GM19328 (cell line): ENCODE results near the gene KAZN.

Experiments used
- ATAC-seq: cut with Tn5 transposase; IDR thresholded peaks from one replicate; pipeline ENCODE4 v1.9.1; 2021; ENCODE audit warnings: mild to moderate bottlenecking, moderate library complexity; ENCODE audit not compliant: unreplicated experiment

Gene KAZN

DNA sequence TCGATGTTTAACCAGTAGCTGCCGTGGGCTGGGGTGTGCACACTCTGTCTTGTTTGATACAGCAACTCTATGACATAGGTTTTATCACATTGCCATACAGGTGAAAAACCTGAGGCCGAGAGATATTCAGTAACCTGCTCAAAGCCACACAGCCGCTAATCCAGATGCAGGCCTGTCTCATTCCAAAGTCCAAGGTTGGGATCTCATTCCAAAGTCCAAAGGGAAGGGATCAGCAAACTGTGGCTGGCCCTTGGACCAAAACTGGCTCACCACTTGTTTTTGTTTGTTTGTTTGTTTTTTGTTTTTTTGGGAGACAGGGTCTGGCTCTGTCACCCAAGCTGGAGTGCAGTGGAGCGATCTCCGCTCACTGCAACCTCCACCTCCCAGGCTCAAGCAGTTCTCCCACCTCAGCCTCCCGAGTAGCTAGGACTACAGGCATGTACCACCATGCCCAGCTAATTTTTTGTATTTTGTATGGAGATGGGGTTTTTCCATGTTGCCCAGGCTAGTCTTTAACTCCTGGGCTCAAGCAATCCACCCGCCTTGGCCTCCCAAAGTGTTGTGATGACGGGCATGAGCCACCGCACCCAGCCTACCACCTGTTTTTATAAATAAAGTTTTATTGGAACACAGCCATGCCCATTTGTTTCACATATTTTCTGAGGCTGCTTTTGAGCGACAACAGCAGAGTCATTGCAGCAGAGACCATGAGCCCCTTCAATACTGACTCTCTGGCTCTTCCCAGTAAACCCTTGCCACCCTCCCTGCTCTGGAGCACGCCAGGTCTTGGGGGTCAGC lies 391.6 kb downstream of the KAZN start:
- ATAC-seq: no peak

DNA sequence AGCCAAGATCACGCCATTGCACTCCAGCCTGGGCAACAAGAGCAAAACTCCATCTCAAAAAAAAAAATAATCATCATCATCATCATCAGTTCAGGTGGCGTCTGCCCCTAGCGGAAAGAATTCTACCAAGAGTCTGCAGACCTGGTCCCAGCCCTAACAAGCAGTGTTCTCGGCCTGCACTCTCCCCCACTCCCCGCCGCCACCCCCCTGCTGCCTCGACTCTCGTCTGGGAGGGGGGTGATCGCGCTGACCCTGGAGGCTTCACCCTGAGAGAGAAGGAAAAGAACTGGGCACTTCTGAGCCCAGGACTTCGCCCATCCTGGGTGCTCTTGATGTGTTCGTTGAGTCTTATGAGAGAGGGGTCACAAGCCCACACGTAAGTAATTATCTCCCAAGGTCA lies 394.9 kb downstream of the KAZN start:
- ATAC-seq: no peak

DNA sequence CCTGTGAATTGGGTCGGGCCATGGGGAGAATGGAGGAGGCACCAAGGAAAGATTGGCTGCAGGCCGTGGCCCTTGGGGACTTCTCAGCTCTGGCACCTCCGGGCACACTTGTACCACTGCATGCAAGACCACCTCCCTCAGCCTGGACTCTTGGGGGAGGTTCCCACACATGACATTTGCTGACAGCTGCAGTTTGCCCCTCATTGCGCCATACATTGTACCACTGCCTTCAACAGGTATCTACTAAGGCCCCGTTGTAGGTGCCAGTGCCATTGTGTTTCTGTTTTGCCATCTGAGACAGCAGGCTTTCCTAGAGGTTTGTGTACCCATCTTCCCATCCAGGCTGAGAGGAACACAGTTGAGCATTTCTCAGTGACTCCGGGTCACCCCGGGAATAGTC lies 395.7 kb downstream of the KAZN start:
- ATAC-seq: no peak

DNA sequence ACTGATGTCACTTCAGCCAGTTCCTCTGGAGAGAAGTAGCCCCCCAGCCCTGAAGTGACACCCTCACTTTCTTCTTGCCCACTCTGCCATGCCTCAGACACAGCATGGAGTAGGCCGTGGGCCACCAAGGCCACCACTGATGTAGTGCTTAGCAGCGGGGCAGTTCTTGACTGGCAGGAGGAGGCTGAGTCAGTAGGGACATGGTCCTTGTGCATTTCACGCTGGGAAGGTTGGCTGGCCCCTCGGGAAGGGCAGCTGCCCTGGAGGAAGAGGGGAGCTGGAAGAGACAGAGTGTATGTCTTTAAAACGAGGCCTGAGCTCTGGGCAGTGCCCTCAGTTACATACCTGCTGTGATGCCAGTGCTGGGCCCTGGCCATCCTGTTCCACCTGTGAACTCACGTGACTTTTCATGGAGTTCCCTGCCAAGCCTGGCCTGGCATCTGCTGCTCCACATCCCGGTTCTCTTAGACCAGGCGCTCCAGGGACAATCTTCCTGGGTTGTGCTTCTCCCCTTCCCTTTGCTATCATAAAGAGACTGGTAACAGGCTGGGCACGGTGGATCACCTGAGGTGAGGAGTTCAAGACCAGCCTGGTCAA lies 396.5 kb downstream of the KAZN start:
- ATAC-seq: no peak

DNA sequence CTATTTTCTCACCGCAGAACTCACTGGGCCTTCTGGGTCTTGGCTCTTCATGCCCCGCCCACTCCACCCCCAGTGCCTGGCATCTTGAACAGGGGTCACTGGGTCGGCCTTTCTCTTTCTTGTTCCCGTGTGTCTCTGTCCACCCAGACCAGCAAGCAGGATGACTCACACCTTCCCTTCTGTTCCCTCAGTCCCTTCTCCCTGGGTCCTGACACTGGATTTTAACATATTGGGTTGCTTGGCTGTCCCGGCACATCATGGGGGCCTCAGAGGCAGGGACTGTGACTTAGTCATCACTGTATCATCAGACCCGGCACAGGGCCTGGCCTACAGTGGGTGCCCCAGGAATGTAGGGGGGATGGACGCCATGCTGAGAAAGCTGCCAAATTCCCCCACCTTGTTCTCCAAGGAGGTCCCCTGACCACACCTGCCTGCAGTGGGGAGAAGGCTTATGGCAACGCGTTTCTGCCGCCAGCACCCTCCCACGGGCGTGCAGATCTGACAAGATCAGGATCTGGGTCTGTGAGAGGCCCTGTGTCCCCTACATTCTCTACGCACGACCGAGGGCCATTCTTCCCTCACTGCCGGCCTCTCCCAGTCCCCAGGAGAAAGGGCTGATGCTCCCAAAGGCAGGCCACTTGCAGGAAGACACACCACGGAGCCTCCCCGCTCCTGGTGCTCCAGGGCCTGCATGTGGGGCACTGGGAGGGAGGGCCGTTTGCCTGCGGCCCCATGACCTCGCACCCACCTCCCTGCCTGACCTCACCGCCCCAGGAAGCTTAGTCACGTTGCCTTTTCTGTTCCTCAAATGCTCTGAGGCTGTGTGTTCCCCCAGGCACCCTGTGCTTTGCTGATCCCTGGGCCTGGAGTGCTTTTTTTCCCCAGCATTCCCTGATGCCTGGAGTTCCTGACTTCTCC lies 397.9 kb downstream of the KAZN start:
- ATAC-seq: no peak

DNA sequence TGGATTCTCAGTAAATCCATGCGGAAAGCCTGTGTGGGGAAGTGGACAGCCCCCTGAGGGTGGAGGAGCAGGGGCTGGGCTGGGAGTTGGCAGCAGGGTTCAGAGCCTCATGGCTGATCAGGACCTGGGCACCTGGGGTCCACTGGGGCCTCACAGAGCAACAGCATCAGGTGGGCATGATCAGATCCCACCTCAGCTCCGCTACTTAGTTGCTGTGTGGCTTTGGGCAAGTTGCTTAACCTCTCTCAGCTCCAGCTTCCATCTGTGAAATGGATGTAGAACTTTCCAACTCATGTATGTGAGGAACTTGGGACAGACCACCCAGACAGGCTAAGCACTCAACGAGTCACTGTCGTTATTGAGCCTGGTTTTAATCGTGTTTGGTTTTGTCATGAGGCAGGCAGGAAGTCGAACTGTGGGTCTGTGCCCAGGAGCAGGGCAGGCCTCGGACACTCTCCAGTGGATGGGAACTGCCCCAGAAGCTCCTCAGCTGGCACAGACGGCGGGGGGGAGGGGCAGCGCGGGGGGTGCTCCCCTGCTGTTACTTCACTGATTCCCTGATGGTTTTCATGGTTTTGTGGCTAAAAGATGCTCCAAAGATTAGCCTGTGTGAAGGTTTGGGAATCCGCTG lies 399.3 kb downstream of the KAZN start:
- ATAC-seq: no peak

DNA sequence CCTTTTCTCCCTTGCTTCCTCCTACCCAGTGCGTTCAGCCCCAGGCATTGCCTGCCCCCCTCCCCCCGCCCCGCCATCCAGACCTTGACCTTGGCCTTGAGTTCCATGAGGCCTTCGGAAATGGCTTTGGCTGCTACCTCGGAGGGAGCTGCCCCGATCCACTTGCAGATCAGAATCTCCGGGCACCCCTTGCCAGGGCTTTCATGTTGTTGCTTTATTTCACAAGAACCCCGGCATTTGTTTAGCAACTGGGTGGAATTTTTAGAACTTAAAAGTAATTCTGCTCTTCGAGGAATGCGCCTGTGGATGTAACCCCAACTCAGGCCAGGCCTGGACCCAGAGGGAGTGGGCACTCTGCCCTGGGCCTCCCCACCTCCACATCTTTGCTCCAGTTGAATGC lies 401.0 kb downstream of the KAZN start:
- no peak for ATAC-seq

DNA sequence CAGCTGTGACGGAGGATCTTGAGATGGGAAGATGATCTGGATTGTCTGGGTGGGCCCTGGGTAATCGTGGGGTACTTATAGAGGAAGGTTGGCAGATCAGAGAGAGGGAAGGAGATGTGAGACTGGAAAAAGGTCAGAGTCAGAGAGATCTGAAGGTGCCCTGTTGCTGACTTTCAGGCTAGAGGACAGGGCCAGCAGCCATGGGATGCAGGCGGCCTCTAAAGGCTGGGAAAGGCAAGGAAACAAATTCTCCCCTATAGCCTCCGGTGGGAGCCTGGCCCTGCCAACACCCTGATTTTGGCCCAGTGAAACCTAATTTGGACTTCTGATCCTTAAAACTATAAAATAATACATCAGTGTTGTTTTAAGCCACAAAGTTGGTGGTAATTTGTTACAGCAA lies 401.5 kb downstream of the KAZN start:
- no peak for ATAC-seq

DNA sequence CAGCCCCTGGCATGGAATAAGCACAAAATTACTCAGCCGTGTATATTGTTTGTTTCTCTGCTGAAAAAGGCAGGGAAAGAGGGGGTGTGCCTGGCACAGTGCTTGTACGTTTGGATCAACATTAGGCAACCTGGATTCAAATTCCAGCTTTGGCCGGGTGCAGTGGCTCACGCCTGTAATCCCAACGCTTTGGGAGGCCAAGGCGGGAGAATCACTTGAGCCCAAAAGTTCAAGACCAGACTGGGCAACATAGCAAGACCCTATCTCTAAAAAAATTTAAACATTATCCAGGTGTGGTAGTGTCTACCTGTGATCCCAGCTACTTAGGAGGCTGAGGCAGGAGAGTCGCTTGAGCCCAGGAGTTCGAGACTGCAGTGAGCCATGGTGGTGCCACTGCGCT lies 402.2 kb downstream of the KAZN start:
- no peak for ATAC-seq

DNA sequence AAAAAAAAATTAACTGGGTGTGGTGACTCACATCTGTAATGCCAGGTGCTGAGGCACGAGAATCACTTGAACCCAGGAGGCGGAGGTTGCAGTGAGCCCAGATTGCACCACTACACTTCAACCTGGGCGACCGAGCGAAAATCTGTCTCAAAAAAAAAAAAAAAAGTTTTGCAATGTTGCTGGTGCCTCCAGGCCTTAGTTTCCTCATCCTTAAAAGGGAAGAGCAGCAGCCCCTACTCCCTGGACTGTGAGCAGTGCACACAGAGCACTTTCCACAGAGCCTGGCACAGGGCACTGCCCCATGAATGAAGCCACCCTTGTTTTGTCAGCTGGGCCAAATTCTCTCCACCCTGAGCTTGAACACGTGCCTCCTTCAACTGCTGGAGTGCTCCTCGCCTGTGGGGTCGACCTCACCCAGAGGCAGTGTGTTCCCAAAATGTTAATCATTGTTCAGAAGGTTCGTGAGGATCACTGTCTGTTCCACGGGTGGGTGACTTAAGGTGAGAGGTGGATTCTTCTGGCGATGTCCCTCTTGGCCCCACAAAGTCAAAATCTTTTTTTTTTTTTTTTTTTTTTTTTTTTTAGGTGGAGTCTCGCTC lies 402.9 kb downstream of the KAZN start:
- no peak for ATAC-seq

DNA sequence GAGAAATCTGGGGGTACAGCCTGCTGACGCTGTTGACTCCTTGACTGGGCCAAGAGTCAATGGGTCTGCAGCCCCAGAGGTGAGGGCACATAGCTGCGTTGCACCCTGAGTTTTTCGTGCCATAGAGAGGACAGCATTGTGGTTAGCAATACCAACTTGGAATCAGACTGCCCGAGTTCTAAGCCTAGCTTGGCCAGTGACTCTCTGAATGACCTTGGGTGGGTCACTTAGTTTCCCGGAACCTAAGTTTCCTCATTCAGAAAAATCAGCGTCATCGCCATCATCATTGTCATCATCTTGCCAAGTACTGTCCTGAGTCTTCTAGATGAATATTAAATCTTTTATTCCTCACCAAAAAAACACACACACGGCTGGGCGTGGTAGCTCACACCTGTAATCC lies 403.8 kb downstream of the KAZN start:
- ATAC-seq: no peak

DNA sequence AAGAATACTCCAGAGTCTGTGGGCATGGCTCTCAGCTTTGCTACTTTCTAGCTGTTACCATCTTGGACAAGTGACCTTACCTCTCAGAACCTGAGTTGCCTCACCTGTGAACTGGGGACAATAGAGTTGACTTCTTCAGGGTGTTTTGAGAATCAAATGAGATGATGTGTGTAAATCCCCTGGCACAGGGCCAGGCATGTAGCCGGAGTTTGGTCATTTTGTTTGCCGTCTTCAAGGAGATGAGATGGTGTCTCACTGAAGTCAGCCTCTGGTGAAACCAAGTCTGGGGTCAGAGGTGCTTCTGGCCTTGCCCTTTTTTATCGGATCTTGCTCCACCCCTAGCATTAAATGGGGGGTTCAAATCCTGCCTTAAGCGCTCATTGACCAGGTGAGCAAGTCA lies 405.9 kb downstream of the KAZN start:
- no peak for ATAC-seq

DNA sequence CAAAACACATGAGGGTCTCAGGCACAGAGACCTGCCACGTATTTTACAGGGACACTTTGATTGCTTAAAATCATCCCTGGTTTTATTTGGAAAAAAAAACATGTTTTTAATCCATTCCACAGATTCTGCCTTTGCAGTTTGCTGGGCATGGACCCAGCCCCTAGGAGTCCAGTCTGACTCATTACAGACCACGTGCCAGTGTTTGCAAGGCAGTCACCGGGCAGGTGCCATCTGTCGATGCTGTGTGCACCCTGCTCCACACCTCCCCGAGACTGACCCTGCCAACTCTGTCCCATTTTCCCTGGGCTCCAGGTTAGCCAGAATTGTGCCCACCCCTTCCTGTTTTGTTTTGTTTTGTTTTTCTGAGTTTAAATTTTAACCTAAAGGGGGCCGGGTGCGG lies 406.6 kb downstream of the KAZN start:
- ATAC-seq: no peak

DNA sequence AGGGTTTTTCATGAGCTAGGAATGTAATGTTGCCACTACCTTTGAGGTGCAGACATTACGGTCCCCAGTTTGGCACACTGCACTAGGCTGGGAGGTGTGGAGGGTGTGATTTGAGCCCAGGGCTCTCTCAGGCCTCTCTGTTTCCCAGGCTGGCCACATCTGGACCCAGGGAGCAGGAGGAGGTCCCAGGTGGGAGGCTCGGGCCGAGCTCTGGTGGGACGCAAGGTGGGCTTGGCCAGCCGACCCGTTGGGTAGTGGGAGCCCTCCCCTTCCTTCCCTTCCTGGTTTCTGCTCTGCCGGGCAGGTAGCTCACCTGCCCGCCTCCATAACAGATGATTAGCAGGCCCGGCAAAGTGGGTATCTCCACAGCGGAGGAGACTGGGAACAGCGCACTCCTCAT lies 408.9 kb downstream of the KAZN start:
- ATAC-seq: no peak

DNA sequence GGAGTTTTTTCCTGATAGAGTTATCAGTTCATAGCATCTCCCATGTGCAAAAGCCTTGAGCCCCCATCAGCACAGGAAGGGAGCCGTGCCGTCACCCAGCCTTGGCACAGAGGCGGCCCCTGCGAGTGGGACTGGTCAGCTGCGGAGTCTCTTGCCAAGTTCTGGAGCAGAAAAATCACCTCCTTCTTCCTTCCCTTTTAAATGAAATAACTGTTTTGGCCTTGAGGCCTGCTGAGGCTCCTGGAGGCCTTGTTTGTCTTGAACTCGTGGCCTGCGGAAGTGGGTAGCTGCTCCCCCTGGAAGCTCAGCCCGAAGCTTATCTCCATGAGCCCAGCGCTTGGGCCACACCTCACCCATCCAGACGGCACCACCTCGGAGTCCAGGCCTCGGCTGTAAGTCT lies 409.4 kb downstream of the KAZN start:
- ATAC-seq: no peak

DNA sequence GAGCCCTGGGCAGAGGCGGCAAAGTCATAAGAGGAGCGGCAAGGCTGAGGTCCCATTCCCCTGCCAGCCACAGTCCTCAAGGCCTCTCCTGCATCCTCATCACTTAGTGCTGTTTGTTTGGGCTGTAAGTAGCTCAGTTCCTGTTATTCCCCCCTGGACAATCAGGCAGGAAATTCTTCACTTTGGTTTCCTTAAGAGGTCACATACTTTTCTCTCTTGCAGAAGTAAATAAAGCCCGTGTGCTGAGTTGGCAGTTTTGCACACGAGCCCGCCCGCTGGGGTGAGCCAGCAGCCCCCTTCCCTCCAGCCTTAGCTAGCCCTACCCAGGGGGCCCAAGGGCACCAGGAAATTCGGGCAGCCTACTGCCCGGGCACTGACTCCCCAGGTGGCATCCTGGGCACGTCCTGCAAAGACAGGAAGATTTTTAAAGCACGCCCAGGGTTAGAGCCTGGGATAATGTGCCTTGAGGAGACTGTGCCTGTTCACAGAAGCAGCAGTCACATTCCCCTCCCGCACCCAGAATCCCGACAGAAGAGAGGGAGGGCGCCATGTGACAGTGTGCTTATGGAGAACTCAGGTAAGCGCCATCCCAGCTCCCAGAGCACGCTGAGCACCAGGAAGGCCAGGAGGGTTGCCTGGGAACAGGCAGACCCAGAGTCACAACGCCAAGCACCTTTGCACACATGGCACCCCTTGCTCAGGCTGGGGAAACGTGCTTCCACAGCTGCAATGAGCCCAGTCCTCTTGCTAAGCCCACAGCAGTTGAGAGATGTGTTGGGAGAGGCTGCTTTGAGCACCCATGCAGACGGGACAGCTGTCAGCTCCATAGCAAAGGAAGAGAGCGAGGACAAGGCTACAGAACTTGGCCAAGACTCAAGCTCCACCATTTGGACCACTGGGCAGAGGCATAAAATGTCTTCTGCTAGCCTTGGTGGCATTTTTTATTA lies 410.6 kb downstream of the KAZN start:
- no peak for ATAC-seq

DNA sequence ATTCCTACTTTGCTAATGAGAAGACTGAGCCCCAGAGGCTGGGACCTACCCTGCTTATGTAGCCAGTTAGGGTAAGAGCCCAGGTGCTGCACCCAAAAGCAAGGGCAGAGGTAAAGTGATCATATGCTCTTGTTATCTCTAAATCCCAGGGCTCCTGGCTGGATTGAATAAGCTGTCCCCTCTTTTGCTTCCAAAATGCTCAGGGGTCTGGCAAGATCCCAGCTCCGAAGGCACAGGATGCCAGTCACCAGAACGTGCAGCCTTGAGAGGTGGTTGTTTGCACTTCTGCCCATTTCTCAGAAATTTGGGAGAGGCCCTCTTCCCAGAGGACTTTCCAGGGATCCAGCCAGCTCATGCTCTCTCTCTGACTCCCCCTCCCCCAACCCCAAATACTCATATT lies 412.7 kb downstream of the KAZN start:
- ATAC-seq: no peak

DNA sequence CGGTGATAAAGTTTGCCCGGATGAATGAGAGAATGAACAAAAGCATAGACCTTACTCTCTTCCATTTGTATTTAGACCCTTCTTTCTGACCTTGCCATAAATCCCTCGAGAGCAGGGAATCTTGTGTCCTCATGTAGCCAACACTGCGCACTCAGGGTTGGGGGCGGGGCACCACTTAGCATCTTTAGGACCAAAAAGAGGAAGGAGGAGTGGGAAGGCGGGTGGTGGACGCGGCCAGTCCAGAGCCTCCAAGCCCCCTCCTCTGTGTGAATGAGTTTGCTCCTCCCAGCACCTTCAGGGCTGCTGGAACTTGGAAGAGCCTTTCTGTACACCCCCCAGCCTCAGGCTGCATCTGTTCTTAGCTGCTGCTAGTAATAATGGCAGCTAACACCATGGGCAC lies 413.2 kb downstream of the KAZN start:
- no peak for ATAC-seq

DNA sequence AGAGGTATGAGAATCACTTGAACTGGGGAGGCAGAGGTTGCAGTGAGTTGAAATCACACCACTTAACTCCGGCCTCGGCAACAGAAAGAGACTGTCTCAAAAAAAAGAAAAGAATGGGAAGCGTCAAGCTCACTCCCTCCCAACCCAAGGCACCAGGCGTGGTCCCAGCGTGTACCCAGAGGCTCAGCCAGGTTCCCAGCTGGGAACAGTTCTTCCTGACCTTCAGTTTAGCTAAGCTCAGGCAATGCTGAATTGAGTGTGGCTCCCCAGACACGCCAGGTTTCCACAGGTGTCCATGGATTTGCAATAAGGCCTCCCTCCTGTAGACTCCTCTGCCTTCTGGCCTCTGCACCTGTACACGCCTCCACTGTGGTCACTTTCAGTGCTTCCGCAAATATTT lies 414.3 kb downstream of the KAZN start:
- no peak for ATAC-seq

DNA sequence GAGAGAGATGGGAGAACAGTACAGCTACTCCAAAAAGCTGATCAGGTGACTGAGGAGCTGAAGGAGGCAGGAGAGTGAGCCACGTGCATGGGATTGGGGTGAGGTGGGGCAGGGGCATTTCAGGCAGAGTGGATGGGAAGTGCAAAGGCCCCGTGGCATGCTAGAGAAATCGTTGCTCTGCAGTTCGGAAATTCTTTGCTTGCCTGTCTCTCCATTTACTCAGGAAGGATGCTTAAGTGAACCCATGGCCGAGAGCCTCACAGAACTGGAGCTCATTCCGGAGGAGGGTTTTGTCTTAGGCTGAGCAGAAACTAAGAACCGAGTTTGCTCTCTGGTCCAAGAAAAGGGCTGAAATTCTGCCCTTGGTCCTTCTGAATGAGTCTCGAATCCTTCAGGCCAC lies 415.3 kb downstream of the KAZN start:
- no peak for ATAC-seq
